Kidney capillary endothelial cell (primary cell): ENCODE data around the gene NUSAP1.
"Not testable (repeated sequence)": the region's sequence is repeated elsewhere in the genome, so short reads cannot be mapped to it uniquely, and the experiment has no call there.

ENCODE experiments used
- DNase-seq: peaks from one replicate; pipeline ENCODE4 v3.0.0-alpha.2; 2018; ENCODE audit warnings: low spot score

NUSAP1 gene

DNA sequence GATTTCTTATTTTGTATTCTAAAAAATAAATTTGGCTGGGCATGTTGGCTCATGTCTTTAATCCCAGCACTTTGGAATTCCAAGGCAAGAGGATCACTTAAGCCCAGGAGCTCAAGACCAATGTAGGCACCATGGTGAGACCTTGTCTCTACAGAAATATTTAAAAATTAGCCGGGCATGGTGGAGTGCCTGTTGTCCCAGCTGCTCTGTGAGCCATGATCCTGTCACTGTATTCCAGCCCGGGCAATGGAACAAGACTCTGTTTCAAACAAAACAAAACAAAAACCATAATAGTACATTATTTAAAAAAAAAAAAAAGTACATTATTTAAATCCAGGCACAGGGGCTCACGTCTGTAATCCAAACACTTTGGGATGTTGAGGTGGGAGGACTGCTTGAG is 78.8 kb downstream of the NUSAP1 start:
- DNase-seq = no peak

DNA sequence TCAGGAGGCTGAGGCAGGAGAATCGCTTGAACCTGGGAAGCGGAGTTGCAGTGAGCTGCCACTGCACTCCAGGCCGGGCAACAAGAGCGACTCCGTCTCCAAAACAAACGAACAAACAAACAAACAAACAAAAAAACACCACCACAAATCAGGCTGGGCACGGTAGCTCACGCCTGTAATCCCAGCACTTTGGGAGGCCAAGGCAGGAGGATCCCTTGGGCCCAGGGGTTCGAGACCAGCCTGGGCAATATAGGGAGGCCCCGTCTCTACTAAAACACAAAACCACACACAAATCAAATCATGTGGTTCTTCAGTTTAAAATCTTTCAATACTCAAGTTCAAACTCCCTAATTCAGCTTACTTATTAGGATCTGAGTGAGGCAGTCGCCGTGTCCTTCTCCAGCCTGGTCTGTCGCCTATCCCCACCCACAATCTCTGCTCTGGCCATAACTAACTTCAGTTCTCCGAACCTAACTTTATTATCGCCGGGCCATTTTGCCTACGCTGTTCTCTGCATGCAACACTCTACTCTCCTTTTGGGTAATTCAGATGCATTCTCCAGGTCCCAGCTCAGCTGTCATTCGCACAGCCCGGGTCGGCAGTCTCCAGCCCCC is 83.6 kb downstream of the NUSAP1 start:
- DNase-seq = no peak

DNA sequence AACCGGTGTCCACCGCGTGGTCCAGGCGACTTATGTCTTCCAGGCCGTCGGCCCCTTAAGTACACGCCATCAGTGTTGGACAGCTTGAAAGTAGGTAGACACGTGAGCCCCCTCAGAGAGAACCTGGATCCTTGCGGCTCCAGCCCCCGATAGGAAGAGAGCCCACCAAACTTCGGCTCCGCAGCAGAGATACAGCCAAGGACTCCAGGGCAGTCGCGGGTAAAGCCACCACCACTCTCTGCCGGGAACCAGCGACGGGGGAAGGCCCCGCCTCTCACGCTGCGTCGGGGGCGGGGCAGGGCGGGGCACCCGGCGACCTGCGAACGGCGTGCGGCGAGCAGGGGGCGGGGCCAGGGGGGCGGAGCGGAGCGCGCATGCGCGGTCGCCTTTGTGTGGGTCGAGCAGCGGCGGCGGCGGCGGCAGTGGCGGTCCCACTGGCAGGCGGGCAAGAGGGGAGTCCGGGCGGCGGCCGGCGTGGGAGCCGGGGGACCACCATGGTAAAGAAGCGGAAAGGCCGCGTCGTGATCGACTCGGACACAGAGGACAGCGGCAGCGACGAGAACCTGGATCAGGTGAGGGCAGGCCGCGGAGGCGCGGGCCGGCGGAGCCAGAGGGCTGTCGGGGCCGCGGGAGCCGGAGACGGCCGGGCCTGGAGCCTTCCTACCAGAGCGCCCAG is 84.2 kb downstream of the NUSAP1 start, which contains the start of gene RTF1:
TSS of gene RTF1 (plus strand) at position 354 of the 676 bp plus-strand sequence. CDS start at position 375, 21 bp downstream.
- DNase-seq = peak; percentile 89

DNA sequence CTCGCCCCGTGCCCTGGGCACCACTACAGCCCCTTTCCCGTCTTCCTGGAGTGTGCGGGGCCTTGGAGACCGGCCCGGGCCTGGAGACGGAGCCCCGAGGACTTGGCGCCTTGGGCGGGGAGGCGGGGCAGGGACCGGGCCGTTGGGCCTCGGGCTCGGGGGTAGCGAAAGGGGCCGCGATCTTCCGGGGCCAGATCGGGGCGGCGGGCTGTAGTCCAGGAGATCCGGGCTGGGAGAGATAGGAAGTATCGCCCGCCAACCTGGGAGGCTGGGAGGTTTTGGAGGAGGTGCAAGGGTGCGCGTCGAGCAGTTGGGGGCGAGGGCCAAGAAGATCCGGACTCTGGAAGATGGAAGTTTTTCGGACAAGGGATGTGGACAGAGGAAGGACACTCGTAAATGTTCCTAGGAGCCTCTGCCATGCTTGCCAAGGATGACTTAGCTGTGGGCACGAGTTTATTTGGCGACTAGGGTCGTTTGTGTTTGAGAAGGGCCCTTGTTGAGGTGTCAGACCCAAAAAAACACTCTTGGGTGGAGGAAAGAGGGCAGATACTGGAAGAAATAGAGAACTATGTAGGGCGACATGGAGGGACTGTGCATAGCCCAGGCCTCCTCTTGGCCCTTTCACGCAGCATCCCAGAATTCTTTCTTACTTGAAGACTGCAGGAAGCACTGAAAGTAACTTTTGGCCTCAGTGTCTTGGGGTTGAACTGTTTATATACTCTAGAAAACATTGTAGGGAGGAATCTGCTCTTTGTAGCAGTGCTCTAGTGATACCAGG is 84.9 kb downstream of the NUSAP1 start:
- peak; percentile 22 for DNase-seq

DNA sequence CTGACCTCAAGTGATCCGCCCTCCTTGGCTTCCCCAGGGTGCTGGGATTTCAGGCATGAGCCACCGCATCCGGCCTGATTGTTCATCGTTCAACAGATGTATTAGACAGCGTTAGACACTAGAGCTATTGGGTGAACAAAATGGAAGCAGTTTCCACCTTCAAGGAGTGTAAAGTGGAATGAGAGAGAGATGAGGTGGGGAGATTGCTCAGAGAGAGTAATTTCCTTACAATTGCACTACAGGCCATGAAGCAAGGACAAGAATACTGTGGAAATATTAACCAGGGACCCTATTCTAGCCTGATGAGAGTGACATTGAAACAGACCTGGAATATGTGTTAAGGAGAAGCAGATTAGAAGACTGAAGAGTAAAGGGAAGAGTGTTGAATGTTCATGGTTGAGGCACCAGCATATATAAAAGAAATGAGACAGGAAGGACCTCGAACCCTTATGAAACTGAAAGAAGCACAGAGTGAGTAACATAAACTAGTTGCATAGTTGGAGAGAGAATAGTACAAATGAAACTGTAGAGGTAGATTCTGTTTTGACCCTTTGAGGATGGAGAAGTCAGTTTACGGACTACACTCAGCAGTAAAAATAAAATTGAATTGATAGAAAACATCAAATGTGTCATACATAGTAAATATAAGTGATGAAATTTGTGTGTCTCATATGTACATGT is 91.4 kb downstream of the NUSAP1 start:
- no peak for DNase-seq

DNA sequence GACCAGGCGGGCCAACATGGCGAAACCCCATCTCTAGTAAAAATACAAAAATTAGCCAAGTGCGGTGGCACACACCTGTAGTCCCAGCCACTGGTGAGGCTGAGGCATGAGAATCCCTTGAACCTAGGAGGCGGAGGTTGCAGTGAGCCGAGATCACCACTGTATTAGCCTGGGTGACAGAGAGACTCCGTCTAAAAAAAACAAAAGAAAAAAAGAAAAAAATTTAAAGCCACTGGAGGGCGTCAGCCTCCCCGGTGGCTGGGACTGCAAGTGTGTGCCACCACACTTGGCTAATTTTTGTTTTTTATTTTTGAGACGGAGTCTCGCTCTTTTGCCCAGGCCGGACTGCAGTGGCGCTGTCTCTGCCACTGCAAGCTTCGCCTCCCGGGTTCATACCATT is 92.1 kb downstream of the NUSAP1 start:
- no peak for DNase-seq

DNA sequence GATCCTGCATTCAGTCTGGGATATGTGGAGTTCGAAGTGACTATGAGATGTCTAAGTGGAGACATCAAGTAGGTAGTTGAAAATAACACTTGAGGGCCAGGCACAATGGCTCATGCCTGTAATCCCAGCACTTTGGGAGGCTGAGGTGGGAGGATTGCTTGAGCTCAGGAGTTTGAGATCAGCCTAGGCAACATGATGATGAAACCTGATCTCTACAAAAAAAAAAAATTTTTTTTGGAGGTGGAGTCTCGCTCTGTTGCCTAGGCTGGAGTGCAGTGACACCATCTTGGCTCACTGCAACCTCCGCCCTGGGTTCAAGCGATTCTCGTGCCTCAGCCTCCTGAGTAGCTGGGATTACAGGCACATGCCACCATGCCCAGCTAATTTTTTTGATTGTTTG is 93.2 kb downstream of the NUSAP1 start:
- DNase-seq = not testable (repeated sequence)

DNA sequence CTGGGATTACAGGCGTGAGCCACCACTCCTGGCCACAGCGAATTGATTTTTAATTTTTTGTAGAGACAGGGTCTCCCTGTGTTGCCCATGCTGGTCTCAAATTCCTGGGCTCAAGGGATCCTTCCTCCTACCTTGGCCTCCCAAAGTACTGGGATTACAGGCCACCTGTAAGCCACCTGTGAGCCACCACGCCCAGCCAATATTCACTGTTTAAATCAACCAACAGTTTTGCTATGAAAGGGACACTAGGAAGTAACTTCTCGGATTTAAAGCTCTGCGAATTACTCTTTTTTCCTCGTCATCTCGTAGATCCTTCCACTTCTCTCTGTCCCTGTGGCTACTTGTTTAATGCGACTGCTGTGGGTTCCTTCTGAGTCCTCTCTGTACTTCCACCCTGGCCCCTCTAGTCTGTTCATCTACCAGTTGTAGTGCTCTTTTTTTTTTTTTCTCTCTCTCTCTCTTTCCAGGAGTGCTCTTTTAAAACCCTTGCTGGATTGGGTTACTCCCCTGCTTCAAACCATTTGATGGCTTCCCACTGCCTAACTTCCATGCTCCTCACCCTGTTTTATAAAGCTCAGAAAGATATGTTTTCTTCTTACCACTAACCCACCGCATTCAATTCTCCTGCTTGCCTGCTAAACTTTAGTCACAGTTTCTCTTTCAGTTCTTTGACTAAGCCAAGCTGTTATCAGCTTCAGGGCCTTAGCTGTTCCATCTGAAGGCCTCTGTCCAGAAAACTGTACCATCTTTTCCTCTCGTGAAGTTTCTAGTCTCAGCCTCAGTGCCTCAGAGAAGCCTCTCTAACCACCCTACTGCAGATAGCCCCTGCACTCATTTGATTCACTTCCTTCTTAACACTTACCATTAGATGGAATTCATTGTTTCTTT is 96.6 kb downstream of the NUSAP1 start:
- no peak for DNase-seq
